ENCODE measurements around the gene GADD45B.

GADD45B gene, protein sequence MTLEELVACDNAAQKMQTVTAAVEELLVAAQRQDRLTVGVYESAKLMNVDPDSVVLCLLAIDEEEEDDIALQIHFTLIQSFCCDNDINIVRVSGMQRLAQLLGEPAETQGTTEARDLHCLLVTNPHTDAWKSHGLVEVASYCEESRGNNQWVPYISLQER

DNA sequence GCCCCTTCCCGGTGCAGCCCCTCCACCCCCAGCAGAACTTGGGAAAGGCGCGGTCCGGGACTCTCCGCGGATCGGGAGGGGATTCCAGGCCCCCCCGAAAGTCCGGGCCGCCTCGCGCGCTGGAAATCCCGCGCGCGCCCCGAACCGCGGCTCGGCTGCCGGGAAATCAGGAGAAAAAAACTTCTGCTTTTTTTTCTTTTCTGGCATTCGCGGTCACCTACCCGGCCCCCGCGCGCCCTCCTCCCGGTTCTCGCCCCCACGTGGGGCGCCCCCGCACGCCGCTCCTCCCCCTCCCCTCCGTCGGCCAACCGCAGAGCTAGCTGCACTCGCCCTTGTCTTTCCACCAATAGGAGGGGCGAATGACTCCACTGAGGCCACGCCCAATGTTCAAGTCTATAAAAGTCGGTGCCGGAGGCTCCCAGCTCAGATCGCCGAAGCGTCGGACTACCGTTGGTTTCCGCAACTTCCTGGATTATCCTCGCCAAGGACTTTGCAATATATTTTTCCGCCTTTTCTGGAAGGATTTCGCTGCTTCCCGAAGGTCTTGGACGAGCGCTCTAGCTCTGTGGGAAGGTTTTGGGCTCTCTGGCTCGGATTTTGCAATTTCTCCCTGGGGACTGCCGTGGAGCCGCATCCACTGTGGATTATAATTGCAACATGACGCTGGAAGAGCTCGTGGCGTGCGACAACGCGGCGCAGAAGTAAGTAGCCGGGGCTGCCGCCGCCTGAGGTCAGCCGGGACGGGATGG lies at the start of gene GADD45B:
Gene GADD45B, plus strand, starts transcription at position 426 of the 749 bp plus-strand sequence. Its CDS starts 232 bp downstream, at position 658.
- H3K27me3 ChIP-seq (ENCODE audit: control insufficient read depth in 1 of 2, insufficient read depth in 2 of 2, low read length in 2 of 2) = no peaks in the 10 kb centered on the region
- H3K36me3 ChIP-seq (ENCODE audit: control insufficient read depth in 2 of 2, insufficient read depth in 2 of 2, low read length in 2 of 2) = peaks cover 0 to 17% of the 10 kb centered on the region in 2 donors
- H3K4me1 ChIP-seq (ENCODE audit: control insufficient read depth, insufficient read depth, low read length) = peaks cover 35% of the 10 kb centered on the region
- H3K9me3 ChIP-seq (ENCODE audit: control insufficient read depth in 2 of 2, low read length in 2 of 2) = no peaks in the 10 kb centered on the region
- H3K9ac ChIP-seq (ENCODE audit: low read length in 2 of 2) = peak within 1 kb of the TSS; percentile 88 to 94
- peak within 1 kb of the TSS; percentile 88 for H3K27ac ChIP-seq (ENCODE audit: low read length)
- peak within 1 kb of the TSS; percentile 99 to 100 for H3K4me3 ChIP-seq (ENCODE audit: low read length in 2 of 2)

DNA sequence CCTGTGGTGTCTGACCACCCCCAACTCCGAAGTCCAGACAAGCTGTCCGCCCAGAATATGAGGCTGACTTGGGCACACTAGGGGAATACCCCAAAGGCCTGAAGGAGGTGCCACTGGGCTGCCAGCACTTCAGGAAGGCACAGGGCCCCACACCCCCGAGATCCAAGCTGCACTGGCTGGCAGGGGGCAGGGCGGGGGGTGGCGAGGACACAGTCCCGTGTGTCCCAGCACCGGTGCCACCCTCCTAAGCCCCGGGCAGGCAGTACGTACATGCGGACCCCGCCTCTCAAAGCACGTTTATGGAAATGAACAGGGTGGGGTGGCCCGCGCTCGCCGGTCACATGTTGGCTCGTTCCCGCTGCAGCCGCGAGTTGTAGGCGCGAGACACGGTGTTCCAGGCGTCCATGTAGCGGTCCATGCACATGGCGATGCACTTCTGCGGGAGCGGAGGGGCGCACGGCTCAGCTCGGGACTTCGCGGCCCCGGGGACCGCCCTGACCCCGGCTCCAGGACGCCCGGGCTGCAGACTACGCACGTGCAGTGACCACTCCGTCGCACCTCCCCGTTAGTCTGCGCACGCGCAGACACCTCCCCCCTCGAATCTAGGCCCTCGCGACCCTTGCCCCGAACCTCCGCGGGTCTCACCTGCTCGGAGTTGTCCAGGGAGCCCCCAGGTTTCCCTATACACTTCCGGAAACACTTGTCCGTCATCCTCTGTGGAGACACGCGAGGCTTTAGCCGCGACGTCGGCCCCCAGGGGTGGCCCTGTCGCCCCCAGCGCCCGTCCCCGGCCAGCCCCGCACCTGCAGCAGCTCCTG lies 49.1 kb upstream of the GADD45B start:
- Histone ChIP-seq H3K4me3 (ENCODE audit: low read length in 2 of 2) (peak overlapping the region; percentile 71 to 92), H3K4me1 (ENCODE audit: control insufficient read depth, insufficient read depth, low read length) (peaks cover 40% of the 10 kb centered on the region), H3K36me3 (ENCODE audit: control insufficient read depth in 2 of 2, insufficient read depth in 2 of 2, low read length in 2 of 2) (peaks cover 5 to 6% of the 10 kb centered on the region in 2 donors), H3K9ac (ENCODE audit: low read length in 2 of 2) (peak overlapping the region; percentile 60 to 86), H3K27me3 (ENCODE audit: control insufficient read depth in 1 of 2, insufficient read depth in 2 of 2, low read length in 2 of 2) (no peaks in the 10 kb centered on the region), H3K9me3 (ENCODE audit: control insufficient read depth in 2 of 2, low read length in 2 of 2) (no peaks in the 10 kb centered on the region), H3K27ac (ENCODE audit: low read length) (peak overlapping the region; percentile 95)

DNA sequence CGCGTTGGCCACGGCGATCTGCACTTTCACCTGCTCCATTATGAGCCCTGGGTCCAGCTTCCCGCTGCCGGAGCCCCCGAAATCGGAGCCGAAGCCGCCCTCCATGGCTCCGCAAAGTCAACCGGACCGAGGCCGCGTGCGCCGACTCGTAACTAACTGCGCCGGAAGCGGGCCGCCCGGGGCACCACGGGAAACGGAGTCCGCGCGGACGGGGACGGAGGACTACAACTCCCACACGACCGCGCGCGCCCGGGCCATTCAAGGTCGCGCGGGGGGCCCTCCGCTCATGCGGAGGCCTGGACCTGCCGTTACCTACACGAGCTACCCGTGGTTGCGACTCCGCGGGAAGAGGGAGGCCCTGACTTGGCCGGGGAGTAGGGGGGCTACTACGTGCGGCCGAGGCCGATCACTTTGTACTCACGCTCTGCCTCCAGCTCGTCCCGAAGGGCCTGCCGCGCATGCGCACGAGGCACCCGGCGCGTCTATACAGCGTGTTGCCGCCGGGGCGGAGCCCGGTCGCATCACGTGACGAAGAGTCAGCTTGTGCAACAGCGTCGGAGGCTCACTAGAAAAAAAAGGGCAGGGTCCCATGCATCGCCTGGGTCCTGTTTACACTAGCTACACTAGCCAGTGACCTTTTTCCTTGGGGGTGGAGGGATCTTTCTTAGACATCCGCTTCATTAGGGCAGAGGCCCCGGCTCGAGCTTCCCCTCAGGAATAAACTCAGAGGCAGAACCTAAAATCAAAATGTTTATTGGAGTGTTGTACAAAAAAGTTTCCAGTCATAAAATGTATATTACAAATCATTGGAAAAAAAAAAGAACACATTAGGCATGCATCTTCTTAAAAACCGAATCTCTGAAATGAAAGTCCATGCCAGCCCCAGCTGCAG lies 48.3 kb upstream of the GADD45B start, which contains the start of gene TIMM13:
Gene TIMM13, minus strand, starts transcription at position 158 of the 892 bp plus-strand sequence. Its CDS starts 53 bp downstream, at position 105.
- peak within 1 kb of the TSS; percentile 86 to 94 for H3K9ac ChIP-seq (ENCODE audit: low read length in 2 of 2)
- peak within 1 kb of the TSS; percentile 95 for H3K27ac ChIP-seq (ENCODE audit: low read length)
- H3K27me3 ChIP-seq (ENCODE audit: control insufficient read depth in 1 of 2, insufficient read depth in 2 of 2, low read length in 2 of 2) = no peaks in the 10 kb centered on the region
- H3K9me3 ChIP-seq (ENCODE audit: control insufficient read depth in 2 of 2, low read length in 2 of 2) = no peaks in the 10 kb centered on the region
- H3K4me3 ChIP-seq (ENCODE audit: low read length in 2 of 2) = peak within 1 kb of the TSS; percentile 71 to 92
- peaks cover 5 to 6% of the 10 kb centered on the region in 2 donors for H3K36me3 ChIP-seq (ENCODE audit: control insufficient read depth in 2 of 2, insufficient read depth in 2 of 2, low read length in 2 of 2)
- peaks cover 40% of the 10 kb centered on the region for H3K4me1 ChIP-seq (ENCODE audit: control insufficient read depth, insufficient read depth, low read length)

DNA sequence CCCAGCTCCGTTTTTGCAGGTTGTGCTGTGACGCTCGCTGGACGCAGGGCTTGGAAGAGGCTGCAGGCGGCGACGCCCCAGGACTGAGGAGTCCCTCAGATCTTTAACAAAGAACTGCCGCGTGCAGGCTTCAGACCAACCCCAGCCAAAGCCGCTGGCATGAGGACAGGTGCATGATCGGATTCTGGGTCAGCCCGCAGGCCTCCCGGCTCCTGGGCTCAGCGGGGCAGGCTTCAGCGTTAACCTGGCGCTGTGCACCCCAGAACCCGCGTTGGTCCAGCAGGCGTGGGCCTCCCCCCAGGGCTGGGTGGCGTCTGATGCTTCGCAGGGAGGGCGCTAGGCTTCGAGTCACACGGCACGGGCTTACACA lies 47.6 kb upstream of the GADD45B start:
- H3K27ac ChIP-seq (ENCODE audit: low read length) = peak overlapping the region; percentile 95
- H3K27me3 ChIP-seq (ENCODE audit: control insufficient read depth in 1 of 2, insufficient read depth in 2 of 2, low read length in 2 of 2) = no peaks in the 10 kb centered on the region
- H3K4me1 ChIP-seq (ENCODE audit: control insufficient read depth, insufficient read depth, low read length) = peaks cover 40% of the 10 kb centered on the region
- H3K9ac ChIP-seq (ENCODE audit: low read length in 2 of 2) = peak overlapping the region; percentile 86 to 94
- H3K4me3 ChIP-seq (ENCODE audit: low read length in 2 of 2) = peak overlapping the region; percentile 71 to 92
- no peaks in the 10 kb centered on the region for H3K9me3 ChIP-seq (ENCODE audit: control insufficient read depth in 2 of 2, low read length in 2 of 2)
- peaks cover 5 to 6% of the 10 kb centered on the region in 2 donors for H3K36me3 ChIP-seq (ENCODE audit: control insufficient read depth in 2 of 2, insufficient read depth in 2 of 2, low read length in 2 of 2)

DNA sequence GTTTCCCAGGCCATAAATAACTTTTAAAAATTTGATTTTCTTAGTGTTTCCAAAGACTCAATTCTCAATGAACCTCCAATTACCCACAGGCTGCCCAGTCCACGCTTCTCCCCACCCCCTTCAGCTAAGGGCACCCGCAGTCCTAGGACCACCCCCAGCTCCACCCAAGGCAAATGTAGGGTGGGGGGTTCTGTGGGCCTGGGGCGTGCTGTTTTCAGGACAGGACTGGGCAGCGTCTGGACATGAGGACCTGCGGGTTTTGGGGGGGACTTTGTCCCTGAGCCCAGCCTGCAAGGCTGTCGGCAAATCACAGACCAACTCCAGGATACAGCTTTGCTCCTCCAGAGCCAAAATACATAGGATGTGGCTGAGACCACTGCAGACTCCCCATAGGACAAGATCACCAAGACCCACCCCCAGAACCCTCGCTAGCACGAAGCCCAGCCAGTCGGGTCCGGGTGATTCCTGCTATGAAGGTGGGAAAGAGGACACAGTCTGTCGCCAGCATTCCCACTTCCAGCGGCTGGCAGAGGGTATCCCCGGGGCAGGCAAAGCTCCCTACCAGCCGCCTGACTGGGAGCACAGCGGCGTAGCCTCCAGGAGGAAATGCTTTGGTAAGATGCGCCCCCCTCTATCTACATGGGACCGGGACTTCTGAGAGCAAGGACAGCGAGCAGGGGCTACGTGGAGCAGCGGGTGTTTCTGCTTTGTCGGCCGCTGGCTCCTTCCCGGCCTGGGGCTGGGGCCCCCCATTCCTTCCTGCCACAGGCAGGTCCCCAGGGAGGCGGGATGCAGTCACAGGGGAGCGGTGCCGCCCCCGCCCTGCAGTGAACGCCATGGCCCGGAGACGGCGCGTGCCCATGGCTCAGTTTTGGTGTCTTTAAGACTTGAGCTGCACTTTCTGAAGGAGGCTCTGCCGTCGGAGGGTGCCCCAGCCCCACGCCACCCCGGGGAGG lies 46.9 kb upstream of the GADD45B start:
- Histone ChIP-seq H3K9ac (ENCODE audit: low read length in 2 of 2) (peak overlapping the region in 1 of 2 donors; percentile 86), H3K27ac (ENCODE audit: low read length) (peak overlapping the region; percentile 95)

DNA sequence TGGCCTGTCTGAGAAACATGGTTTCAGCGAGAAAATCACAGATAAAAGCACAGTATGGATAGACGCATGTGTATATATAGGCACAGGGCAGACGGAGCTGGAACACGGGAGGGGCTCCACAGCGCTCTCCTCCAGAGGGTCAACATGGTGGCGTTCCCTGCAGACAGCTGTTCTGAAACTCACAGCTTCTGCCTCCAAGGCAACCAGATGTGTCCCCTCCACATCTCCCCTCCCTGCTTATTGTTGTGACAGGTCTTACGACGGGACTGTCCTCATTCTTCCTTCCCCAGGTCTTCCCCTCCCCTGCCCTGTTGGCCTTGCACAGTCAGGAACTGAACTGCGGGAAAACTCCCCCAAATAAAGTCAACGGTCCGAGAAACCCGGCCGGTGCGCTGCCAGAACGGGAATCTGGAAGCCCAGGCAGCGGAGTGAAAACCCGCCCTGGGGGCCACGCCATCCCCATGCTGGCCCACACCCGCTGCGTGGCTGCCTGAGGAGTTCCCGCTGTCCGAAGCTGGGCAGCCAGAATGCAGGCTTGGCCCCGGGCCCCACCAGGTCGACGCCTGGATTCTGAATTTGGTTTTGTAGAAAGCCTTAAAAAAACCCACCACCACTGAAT lies 45.9 kb upstream of the GADD45B start:
- H3K36me3 ChIP-seq (ENCODE audit: control insufficient read depth in 2 of 2, insufficient read depth in 2 of 2, low read length in 2 of 2) = peaks cover 6 to 9% of the 10 kb centered on the region in 2 donors
- H3K4me3 ChIP-seq (ENCODE audit: low read length in 2 of 2) = no peak overlapping the region
- H3K9ac ChIP-seq (ENCODE audit: low read length in 2 of 2) = no peak overlapping the region
- no peaks in the 10 kb centered on the region for H3K9me3 ChIP-seq (ENCODE audit: control insufficient read depth in 2 of 2, low read length in 2 of 2)
- no peak overlapping the region for H3K27ac ChIP-seq (ENCODE audit: low read length)
- H3K4me1 ChIP-seq (ENCODE audit: control insufficient read depth, insufficient read depth, low read length) = peaks cover 36% of the 10 kb centered on the region
- H3K27me3 ChIP-seq (ENCODE audit: control insufficient read depth in 1 of 2, insufficient read depth in 2 of 2, low read length in 2 of 2) = no peaks in the 10 kb centered on the region

More for the DNA sequence above, 46.9 kb upstream of the GADD45B start:
- Histone ChIP-seq H3K36me3 (ENCODE audit: control insufficient read depth in 2 of 2, insufficient read depth in 2 of 2, low read length in 2 of 2) (peaks cover 6 to 8% of the 10 kb centered on the region in 2 donors), H3K4me1 (ENCODE audit: control insufficient read depth, insufficient read depth, low read length) (peaks cover 40% of the 10 kb centered on the region), H3K9me3 (ENCODE audit: control insufficient read depth in 2 of 2, low read length in 2 of 2) (no peaks in the 10 kb centered on the region), H3K27me3 (ENCODE audit: control insufficient read depth in 1 of 2, insufficient read depth in 2 of 2, low read length in 2 of 2) (no peaks in the 10 kb centered on the region), H3K4me3 (ENCODE audit: low read length in 2 of 2) (peak overlapping the region; percentile 71 to 92)

DNA sequence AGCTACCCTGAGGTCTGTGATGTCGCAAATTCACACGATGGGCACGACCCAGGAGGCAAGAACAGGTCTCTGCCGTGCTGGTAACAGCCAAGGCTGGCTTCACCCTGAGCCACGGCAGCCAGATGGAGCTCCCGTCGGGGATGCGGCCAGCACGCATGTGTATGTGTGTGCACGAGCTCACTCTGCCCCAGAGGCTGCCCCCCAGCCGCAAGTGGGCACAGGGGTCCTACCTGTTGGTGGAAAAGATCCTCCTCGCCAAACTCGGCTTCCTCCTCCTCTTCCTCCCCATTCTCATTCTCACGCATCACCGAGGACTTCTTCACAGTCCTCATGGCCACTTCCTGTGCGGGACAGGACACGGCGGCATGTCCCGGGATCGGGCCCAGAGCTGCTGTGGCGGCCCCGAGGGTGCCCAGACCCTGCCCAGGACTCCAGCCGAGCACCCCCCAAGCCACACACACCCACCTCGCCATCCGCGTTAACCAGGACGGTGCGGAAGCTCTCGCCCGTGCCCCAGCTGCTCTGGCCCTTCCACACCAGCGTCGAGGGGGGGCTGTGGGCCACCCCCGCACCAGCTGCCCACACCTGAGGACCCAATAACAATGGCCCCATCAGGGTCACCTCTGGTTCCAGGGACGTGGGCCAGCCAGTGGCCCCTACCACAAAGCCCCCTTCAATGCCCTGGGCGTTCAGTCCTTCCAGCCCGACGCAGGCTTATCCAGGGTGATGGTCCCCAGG lies 44.4 kb upstream of the GADD45B start:
- Histone ChIP-seq H3K4me3 (ENCODE audit: low read length in 2 of 2) (no peak overlapping the region), H3K27me3 (ENCODE audit: control insufficient read depth in 1 of 2, insufficient read depth in 2 of 2, low read length in 2 of 2) (no peaks in the 10 kb centered on the region), H3K4me1 (ENCODE audit: control insufficient read depth, insufficient read depth, low read length) (peaks cover 21% of the 10 kb centered on the region), H3K9me3 (ENCODE audit: control insufficient read depth in 2 of 2, low read length in 2 of 2) (no peaks in the 10 kb centered on the region), H3K36me3 (ENCODE audit: control insufficient read depth in 2 of 2, insufficient read depth in 2 of 2, low read length in 2 of 2) (peaks cover 6 to 11% of the 10 kb centered on the region in 2 donors), H3K9ac (ENCODE audit: low read length in 2 of 2) (no peak overlapping the region), H3K27ac (ENCODE audit: low read length) (no peak overlapping the region)

DNA sequence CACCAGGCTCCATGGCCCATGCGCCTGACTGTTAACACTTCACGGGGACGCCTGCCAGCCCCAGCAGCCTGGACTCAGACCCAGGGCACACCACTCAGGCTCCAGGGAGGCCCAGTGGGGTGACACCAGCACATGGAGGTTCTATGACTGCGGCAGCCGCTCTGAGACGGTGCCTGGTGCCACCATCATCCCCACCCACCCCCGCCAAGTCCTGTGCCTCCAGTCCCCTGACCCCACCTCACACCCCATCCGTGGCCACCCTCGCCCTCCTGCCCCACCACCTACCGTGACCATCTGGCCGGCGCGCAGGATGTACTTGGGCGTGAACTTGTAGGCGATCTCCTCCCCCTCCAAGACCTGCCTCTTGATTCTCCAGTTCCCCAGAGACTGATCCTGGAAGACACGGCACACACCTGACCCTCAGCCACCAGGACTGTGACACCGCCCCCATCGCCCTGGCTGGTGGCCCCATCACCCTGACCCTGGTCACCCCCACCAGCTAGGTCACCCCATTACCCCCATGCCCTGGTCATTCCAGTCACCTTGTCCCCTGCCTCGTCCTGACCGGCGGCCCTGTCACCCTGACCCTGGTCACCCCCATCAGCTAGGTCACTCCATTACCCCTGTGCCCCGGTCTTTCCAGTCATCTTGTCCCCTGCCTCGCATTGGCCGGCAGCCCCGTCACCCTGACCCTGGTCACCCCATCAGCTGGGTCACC lies 43.6 kb upstream of the GADD45B start:
- no peaks in the 10 kb centered on the region for H3K9me3 ChIP-seq (ENCODE audit: control insufficient read depth in 2 of 2, low read length in 2 of 2)
- H3K4me1 ChIP-seq (ENCODE audit: control insufficient read depth, insufficient read depth, low read length) = peaks cover 13% of the 10 kb centered on the region
- H3K4me3 ChIP-seq (ENCODE audit: low read length in 2 of 2) = no peak overlapping the region
- peaks cover 6 to 11% of the 10 kb centered on the region in 2 donors for H3K36me3 ChIP-seq (ENCODE audit: control insufficient read depth in 2 of 2, insufficient read depth in 2 of 2, low read length in 2 of 2)
- H3K27me3 ChIP-seq (ENCODE audit: control insufficient read depth in 1 of 2, insufficient read depth in 2 of 2, low read length in 2 of 2) = no peaks in the 10 kb centered on the region
- H3K9ac ChIP-seq (ENCODE audit: low read length in 2 of 2) = no peak overlapping the region
- H3K27ac ChIP-seq (ENCODE audit: low read length) = no peak overlapping the region
